Keratinocyte (primary cell): ENCODE results near the gene CX3CR1. TPM values are rescaled to one million over a fixed set of nuclear protein-coding genes. Genes with fewer than 3 reads are reported as not detected.

Experiments used
- DNase-seq: peaks from one replicate; pipeline ENCODE4 v3.0.0-alpha.2; 2011; ENCODE audit warnings: low read depth, missing footprints, low spot score
- FAIRE-seq: peaks from 2 replicates; lab custom pipeline; 2011; peaks lifted over from hg19 to GRCh38; lab: Jason Lieb, UNC
- H2AFZ ChIP-seq: 2 replicates; pipeline ENCODE4 v1.6.0; 2012; ENCODE audit warnings: low read length, control low read depth, inconsistent platforms; ENCODE audit not compliant: control insufficient read depth
- H3K27ac ChIP-seq: 2 replicates; pipeline ENCODE4 v1.5.1; 2011; ENCODE audit warnings: low read length; ENCODE audit not compliant: control insufficient read depth, insufficient read depth
- H3K27me3 ChIP-seq: 3 replicates; pipeline ENCODE4 v1.6.0; 2011; ENCODE audit warnings: low read length; ENCODE audit not compliant: control insufficient read depth, insufficient read depth; ENCODE audit errors: extremely low read depth
- H3K36me3 ChIP-seq, 2 experiments: 2 replicates in 1 of 2; 3 replicates in 1 of 2; pipeline ENCODE4 v1.5.1; 2011; ENCODE audit warnings: low read length in 2 of 2, mild to moderate bottlenecking in 1 of 2; ENCODE audit not compliant: control insufficient read depth in 2 of 2, insufficient read depth in 2 of 2; ENCODE audit errors: extremely low read depth in 1 of 2
- H3K4me1 ChIP-seq: 3 replicates; pipeline ENCODE4 v1.5.1; 2011; ENCODE audit warnings: low read length; ENCODE audit not compliant: control insufficient read depth, insufficient read depth; ENCODE audit errors: extremely low read depth
- H3K4me2 ChIP-seq: 3 replicates; pipeline ENCODE4 v1.6.0; 2011; ENCODE audit warnings: low read depth, low read length; ENCODE audit not compliant: control insufficient read depth, insufficient read depth; ENCODE audit errors: extremely low read depth
- H3K4me3 ChIP-seq, 3 experiments: fragments of 200-600 bp in 1 of 3; sonication (generic) in 1 of 3; 2 replicates in 2 of 3; 3 replicates in 1 of 3; pipeline ENCODE4 v1.5.1; 2011 to 2016; ENCODE audit warnings: low read length in 3 of 3, mild to moderate bottlenecking in 3 of 3, control low read depth in 2 of 3, inconsistent platforms in 1 of 3, low read depth in 1 of 3, mixed read lengths in 1 of 3, mixed run types in 1 of 3, moderate library complexity in 1 of 3; ENCODE audit not compliant: control insufficient read depth in 2 of 3, insufficient read depth in 2 of 3; ENCODE audit errors: extremely low read depth in 1 of 3
- H3K79me2 ChIP-seq: 2 replicates; pipeline ENCODE4 v1.6.0; 2012; ENCODE audit warnings: low read length; ENCODE audit not compliant: control insufficient read depth, insufficient read depth
- H3K9ac ChIP-seq: 3 replicates; pipeline ENCODE4 v1.6.0; 2011; ENCODE audit warnings: low read length; ENCODE audit not compliant: control insufficient read depth, insufficient read depth; ENCODE audit errors: extremely low read depth
- H3K9me1 ChIP-seq: 3 replicates; pipeline ENCODE4 v1.6.0; 2011; ENCODE audit warnings: low read length; ENCODE audit not compliant: control insufficient read depth, insufficient read depth; ENCODE audit errors: extremely low read depth
- H3K9me3 ChIP-seq: 2 replicates; pipeline ENCODE4 v1.5.1; 2012; ENCODE audit warnings: low read depth, low read length; ENCODE audit not compliant: control insufficient read depth
- H4K20me1 ChIP-seq: 3 replicates; pipeline ENCODE4 v1.6.0; 2011; ENCODE audit warnings: low read length; ENCODE audit not compliant: control insufficient read depth, insufficient read depth; ENCODE audit errors: extremely low read depth
- EZH2 ChIP-seq: IDR thresholded peaks from one replicate; pipeline ENCODE4 v1.6.1; 2012; ENCODE audit warnings: inconsistent platforms, mild to moderate bottlenecking, low read length, moderate library complexity
- dilution Hi-C: fragments of 300-500 bp; cut with MboI; formaldehyde crosslinking; loops from one replicate; pipeline ENCODE4 v1.7.0; 2020; ENCODE audit warnings: low sequenced_read_pairs; ENCODE audit not compliant: extremely low pct_ligation_motif_present
- polyA plus RNA-seq, 5 experiments: library from polyadenylated mRNA; depleted of rRNA in 3 of 5; stranded (reverse) in 3 of 5; stranded (forward) in 1 of 5; unstranded in 1 of 5; fragments of >200 nt; gene quantifications; 1 replicate in 1 of 5; 2 replicates in 3 of 5; 3 replicates in 1 of 5; pipeline versions ENCODE4 v1.2.1 to v1.2.3, GENCODE V29; 2011 to 2012; ENCODE audit warnings: missing spikeins in 2 of 5, low read depth in 1 of 5, low replicate concordance in 1 of 5
- TF ChIP-seq, protein P1 (sequence below), 3 experiments: IDR thresholded peaks in 1 of 3; conservative IDR thresholded peaks in 1 of 3; optimal IDR thresholded peaks in 1 of 3; 2 replicates in 2 of 3; 3 replicates in 1 of 3; pipeline versions ENCODE3 to v1.5.1; 2011; ENCODE audit warnings: low read length in 3 of 3, mild to moderate bottlenecking in 3 of 3, moderate library complexity in 2 of 3, control low read depth in 1 of 3, inconsistent platforms in 1 of 3; ENCODE audit not compliant: insufficient read depth in 2 of 3; ENCODE audit errors: extremely low read depth in 1 of 3

Gene CX3CR1
- polyA plus RNA-seq, 1 donor (not counting 4 experiments of a cell fraction or from before 2014, with no cell fraction given) = 0.05 TPM

DNA sequence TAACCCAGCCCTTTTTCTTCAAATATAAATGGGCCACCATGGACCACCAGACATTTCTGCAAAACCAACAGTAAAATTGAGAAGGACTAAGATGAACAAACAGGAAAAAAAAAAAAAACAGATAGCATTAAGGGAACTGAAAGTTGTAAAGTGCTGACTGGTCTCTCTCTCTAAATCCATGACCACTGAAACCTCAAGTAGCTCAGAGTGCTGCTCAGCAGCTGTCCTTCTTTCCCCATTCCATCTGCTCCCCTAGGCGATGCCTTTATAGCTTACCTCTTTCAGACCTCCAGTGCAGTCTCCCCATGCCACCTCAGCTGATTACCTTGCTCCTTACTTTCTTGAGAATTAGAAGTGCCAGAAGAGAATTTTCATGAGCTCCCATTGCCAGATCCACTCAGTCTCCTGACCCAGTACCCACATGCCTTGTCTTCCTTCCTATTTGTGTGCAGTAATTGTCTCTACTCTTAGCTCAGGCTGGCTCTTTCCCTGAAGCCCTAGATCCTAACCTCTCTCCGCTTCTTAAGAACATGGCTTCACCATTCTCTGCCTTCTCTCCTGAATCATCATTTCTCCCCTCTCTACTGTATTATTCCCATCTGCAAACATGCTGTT lies 63.6 kb downstream of the CX3CR1 start:
- Histone ChIP-seq H3K4me1 (no peaks in the 10 kb centered on the region), H3K27ac (no peak overlapping the region), H3K36me3 (no peaks in the 10 kb centered on the region), H3K4me2 (no peak overlapping the region), H3K9me1 (no peaks in the 10 kb centered on the region), H3K9me3 (no peaks in the 10 kb centered on the region), H3K27me3 (peaks cover 10% of the 10 kb centered on the region), H3K9ac (no peak overlapping the region), H3K79me2 (no peaks in the 10 kb centered on the region), H3K4me3 (no peak overlapping the region), H2AFZ (no peak overlapping the region), H4K20me1 (no peaks in the 10 kb centered on the region)
- FAIRE-seq (no peak), DNase-seq (no peak)
- no peak for TF ChIP-seq EZH2
- TF ChIP-seq, protein P1, sequence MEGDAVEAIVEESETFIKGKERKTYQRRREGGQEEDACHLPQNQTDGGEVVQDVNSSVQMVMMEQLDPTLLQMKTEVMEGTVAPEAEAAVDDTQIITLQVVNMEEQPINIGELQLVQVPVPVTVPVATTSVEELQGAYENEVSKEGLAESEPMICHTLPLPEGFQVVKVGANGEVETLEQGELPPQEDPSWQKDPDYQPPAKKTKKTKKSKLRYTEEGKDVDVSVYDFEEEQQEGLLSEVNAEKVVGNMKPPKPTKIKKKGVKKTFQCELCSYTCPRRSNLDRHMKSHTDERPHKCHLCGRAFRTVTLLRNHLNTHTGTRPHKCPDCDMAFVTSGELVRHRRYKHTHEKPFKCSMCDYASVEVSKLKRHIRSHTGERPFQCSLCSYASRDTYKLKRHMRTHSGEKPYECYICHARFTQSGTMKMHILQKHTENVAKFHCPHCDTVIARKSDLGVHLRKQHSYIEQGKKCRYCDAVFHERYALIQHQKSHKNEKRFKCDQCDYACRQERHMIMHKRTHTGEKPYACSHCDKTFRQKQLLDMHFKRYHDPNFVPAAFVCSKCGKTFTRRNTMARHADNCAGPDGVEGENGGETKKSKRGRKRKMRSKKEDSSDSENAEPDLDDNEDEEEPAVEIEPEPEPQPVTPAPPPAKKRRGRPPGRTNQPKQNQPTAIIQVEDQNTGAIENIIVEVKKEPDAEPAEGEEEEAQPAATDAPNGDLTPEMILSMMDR (optimal IDR thresholded peaks at IDR 0.05 in 1 of 3, IDR thresholded peaks at IDR 0.05 in 1 of 3, conservative IDR thresholded peaks at IDR 0.05 in 1 of 3; ENCODE audit: extremely low read depth in 1 of 3, insufficient read depth in 2 of 3, low read length in 3 of 3) = no peak
- dilution Hi-C loops = no loop called here

DNA sequence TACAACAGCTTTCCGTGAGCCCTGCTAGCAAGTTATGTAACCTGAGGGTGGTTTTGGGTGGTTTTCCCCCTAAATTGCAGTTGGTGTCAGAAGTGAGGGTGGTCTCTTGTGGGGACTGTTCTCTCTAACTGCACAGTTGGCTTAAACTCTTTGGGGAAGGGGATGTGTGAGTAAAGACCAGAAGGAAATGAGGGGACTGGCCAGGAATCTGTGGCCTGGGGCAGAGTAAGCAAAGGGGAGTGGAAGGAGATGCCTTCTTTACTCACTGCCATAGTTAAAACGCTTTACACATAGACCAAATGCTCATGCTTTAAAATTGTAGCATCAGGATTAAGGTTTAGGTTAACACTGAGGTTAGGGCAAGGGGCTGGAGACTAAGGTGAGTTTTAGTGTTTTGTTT lies 66.2 kb downstream of the CX3CR1 start:
- H3K36me3 ChIP-seq = no peaks in the 10 kb centered on the region
- FAIRE-seq (no peak), DNase-seq (no peak)
- dilution Hi-C loops = no loop called here
- no peak overlapping the region for H3K4me2 ChIP-seq
- peaks cover 9% of the 10 kb centered on the region for H3K27me3 ChIP-seq
- no peaks in the 10 kb centered on the region for H4K20me1 ChIP-seq
- H3K4me3 ChIP-seq = no peak overlapping the region
- no peak overlapping the region for H2AFZ ChIP-seq
- H3K9me3 ChIP-seq = no peaks in the 10 kb centered on the region
- no peaks in the 10 kb centered on the region for H3K4me1 ChIP-seq
- no peak overlapping the region for H3K9ac ChIP-seq
- H3K27ac ChIP-seq = no peak overlapping the region
- no peaks in the 10 kb centered on the region for H3K79me2 ChIP-seq
- no peaks in the 10 kb centered on the region for H3K9me1 ChIP-seq
- no peak for TF ChIP-seq EZH2
- TF ChIP-seq, protein P1 (optimal IDR thresholded peaks at IDR 0.05 in 1 of 3, IDR thresholded peaks at IDR 0.05 in 1 of 3, conservative IDR thresholded peaks at IDR 0.05 in 1 of 3; ENCODE audit: extremely low read depth in 1 of 3, insufficient read depth in 2 of 3, low read length in 3 of 3) = no peak

Other genes starting within 250 kb of the CX3CR1 start
- gene SCN11A, start 228.1 kb downstream of the CX3CR1 start, polyA plus RNA-seq = 0.01 to 0.04 TPM in 2 of 3 replicates, not detected in the other
- gene WDR48, start 228.0 kb downstream of the CX3CR1 start, polyA plus RNA-seq = 14.9 to 29.7 TPM (median 20.2 TPM) in 3 replicates
- gene GORASP1, start 172.4 kb downstream of the CX3CR1 start, polyA plus RNA-seq = 38.4 to 58.8 TPM (median 43.7 TPM) in 3 replicates
- gene TTC21A, start 172.4 kb downstream of the CX3CR1 start, polyA plus RNA-seq = 1.1 to 2.4 TPM (median 1.3 TPM) in 3 replicates
- gene CSRNP1, start 126.4 kb downstream of the CX3CR1 start, polyA plus RNA-seq = 4.0 to 5.4 TPM (median 5.4 TPM) in 3 replicates
- not detected in 3 replicates for gene XIRP1, start 87.4 kb downstream of the CX3CR1 start, polyA plus RNA-seq
- gene CCR8, start 49.7 kb upstream of the CX3CR1 start, polyA plus RNA-seq = not detected in 3 replicates
- gene SLC25A38, start 103.3 kb upstream of the CX3CR1 start, polyA plus RNA-seq = 35.6 to 40.2 TPM (median 36.1 TPM) in 3 replicates
- 3,074 to 3,749 TPM (median 3,195 TPM) in 3 replicates for gene RPSA, start 126.7 kb upstream of the CX3CR1 start, polyA plus RNA-seq
- gene MOBP, start 187.6 kb upstream of the CX3CR1 start, polyA plus RNA-seq = not detected in 3 replicates